Prostate gland (tissue), 2 donors: ENCODE data around the gene SDC1. TPM values are rescaled to one million over a fixed set of nuclear protein-coding genes. Genes with fewer than 3 reads are reported as not detected.
"Not testable (repeated sequence)": the region's sequence is repeated elsewhere in the genome, so short reads cannot be mapped to it uniquely, and the experiment has no call there.

ENCODE experiments used
- DNase-seq: peaks from one replicate; pipeline ENCODE4 v3.0.0-alpha.2; 2019; ENCODE audit warnings: low spot score
- H3K27ac ChIP-seq, 2 donors: fragments of 200-600 bp; sonication (generic); 2 replicates each; pipeline ENCODE4 v1.5.1; 2017 to 2019
- H3K27me3 ChIP-seq: fragments of 200-600 bp; sonication (generic); replicated peaks from 2 replicates; pipeline ENCODE4 v1.5.1; 2019; ENCODE audit not compliant: insufficient read depth
- H3K36me3 ChIP-seq, 2 donors: fragments of 200-600 bp; sonication (generic); 1 replicate in 1 of 2; 2 replicates in 1 of 2; pipeline versions ENCODE4 v1.5.1 to v1.8.1; 2017 to 2019
- H3K4me1 ChIP-seq: fragments of 200-600 bp; sonication (generic); replicated peaks from 2 replicates; pipeline ENCODE4 v1.5.1; 2019
- H3K4me3 ChIP-seq, 2 donors: fragments of 200-600 bp; sonication (generic); 2 replicates each; pipeline ENCODE4 v1.5.1; 2017 to 2019
- H3K9me3 ChIP-seq: fragments of 200-600 bp; sonication (generic); 2 replicates; pipeline ENCODE4 v1.5.1; 2017
- POLR2A ChIP-seq: fragments of 450-650 bp; IDR thresholded peaks from one replicate; pipeline ENCODE4 v1.6.1; 2016; ENCODE audit warnings: antibody characterized with exemption, mild to moderate bottlenecking
- POLR2AphosphoS5 ChIP-seq: sonication (generic); formaldehyde crosslinking; IDR thresholded peaks from one replicate; pipeline ENCODE4 v1.6.1; 2017; ENCODE audit warnings: antibody characterized with exemption
- WGBS: methylation state at CpG from one replicate; pipeline ENCODE4 v1.1.5; 2018; 5-methylcytosine and 5-hydroxymethylcytosine counted together
- intact Hi-C: fragments of 100-400 bp; cut with DNase I; formaldehyde crosslinking; loops from one replicate; pipeline ENCODE4 v1.14.2; 2022
- total RNA-seq, 2 donors: library from RNA; depleted of rRNA; stranded (reverse); fragments of >200 nt; gene quantifications; one replicate each; pipeline ENCODE4 v1.1.0, GENCODE V29; 2016
- TF ChIP-seq, protein P1 (sequence below), 4 experiments: fragments of 200-600 bp in 2 of 4; fragments of 450-650 bp in 2 of 4; sonication (generic) in 2 of 4; IDR thresholded peaks; 1 replicate in 3 of 4; 2 replicates in 1 of 4; pipeline ENCODE4 v1.5.1; 2016 to 2019; ENCODE audit warnings: antibody characterized with exemption in 4 of 4, mild to moderate bottlenecking in 2 of 4, moderate library complexity in 2 of 4

SDC1 gene
- total RNA-seq, 2 donors from 2014 or later: 103 to 167 TPM

DNA sequence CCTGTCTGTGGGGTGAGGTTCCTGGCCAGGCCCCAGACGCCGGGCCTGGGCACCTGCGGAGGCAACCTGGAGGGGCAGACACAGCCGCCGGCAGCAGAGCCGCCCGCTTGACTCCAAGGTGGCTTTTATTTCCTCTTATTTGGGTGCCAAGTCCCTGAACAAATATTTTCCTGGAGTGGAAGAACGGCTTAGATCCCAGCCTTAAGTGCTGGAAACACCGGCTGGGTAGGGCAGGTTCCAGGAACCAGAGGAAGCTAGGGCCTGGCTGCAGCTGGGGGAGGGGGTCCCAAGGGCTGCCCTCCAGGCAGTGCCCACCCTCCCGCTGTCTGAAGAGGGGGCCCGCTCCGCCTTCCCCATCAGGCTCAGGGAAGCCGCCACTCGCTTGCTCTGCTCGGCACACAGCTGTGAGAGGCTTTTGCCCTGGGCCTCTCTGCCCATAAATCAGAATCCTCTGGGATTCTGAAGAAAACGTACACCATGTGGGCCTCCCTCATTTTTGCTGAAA is 28.2 kb downstream of the SDC1 start:
- Histone ChIP-seq H3K36me3 (no peaks in the 10 kb centered on the region), H3K9me3 (no peaks in the 10 kb centered on the region), H3K27me3 (no peaks in the 10 kb centered on the region), H3K4me1 (peaks cover 15% of the 10 kb centered on the region), H3K27ac (peak overlapping the region; percentile 67 to 77), H3K4me3 (no peak overlapping the region)
- peak; percentile 89 for TF ChIP-seq POLR2AphosphoS5
- no peak for TF ChIP-seq POLR2A
- intact Hi-C loops: no loop called here
- WGBS: 27% methylated on average over 16 of the region's 16 CpGs
- peak; percentile 83 for DNase-seq

DNA sequence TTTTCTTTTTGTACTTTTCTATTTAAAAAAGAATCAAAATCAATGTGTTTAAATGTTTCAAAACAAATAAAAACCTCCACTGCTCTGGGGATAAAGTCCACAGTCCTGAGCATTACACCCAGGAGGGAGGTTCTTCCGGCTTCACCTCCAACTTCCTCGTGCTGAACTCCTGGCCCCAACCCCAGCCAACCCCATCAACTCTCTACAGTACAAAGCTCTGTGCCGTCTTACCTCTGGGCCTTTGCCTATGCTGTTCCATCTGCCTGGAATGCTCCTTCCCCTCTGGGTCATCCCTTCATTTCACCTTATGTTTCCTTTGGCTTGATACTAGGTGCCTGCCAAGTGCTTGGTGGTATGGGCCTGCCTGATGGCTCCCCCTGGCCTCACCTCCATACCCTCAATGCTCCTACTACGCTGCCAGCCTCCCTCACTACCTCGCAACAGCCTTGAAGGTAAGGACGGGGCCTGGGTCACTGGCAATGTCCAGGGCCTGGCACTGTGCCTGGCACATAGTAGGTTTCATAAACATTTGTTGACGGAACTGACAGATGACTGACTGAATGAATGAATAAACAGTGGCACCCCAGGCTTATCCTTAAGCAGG is 28.8 kb downstream of the SDC1 start:
- TF ChIP-seq POLR2A: no peak
- Histone ChIP-seq H3K9me3 (no peaks in the 10 kb centered on the region), H3K27ac (peak overlapping the region; percentile 67 to 77), H3K36me3 (no peaks in the 10 kb centered on the region), H3K4me3 (no peak overlapping the region), H3K4me1 (peaks cover 15% of the 10 kb centered on the region), H3K27me3 (no peaks in the 10 kb centered on the region)
- intact Hi-C loops: no loop called here
- WGBS: 55% methylated on average over 7 of the region's 7 CpGs
- DNase-seq: no peak

DNA sequence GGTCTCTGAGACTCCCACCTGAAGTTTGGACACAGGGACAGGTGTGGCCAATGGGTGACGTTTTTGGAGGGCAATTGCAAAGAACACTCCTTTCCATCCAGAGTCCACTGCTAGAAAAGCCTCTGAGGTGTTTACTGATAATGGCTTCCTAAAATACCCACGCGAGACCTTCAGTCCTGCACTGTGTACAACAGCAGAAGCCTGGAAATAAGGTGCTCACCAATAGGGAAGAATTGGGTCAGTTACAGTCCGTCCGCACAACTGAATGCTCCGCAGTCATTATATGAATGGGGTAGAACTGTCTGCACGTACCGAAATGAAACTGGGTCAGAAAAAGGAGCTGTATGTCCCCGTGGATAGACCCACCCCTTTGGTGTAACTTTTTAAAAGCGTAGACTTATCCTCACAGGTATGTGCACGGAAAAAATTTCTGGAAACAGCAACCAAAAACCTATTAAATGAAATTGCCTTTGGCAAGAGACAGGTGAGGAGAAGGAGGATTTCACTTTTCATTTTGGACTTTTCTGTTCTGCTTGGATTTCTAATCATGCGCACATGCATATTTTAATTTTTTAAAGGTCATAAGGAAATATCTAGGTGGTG is 29.4 kb downstream of the SDC1 start:
- Histone ChIP-seq H3K27me3 (no peaks in the 10 kb centered on the region), H3K27ac (peak overlapping the region in 1 of 2 donors; percentile 77), H3K9me3 (no peaks in the 10 kb centered on the region), H3K4me3 (no peak overlapping the region), H3K4me1 (peaks cover 15% of the 10 kb centered on the region), H3K36me3 (no peaks in the 10 kb centered on the region)
- intact Hi-C loops: no loop called here
- WGBS: 65% methylated on average over 12 of the region's 12 CpGs
- TF ChIP-seq, protein P1, sequence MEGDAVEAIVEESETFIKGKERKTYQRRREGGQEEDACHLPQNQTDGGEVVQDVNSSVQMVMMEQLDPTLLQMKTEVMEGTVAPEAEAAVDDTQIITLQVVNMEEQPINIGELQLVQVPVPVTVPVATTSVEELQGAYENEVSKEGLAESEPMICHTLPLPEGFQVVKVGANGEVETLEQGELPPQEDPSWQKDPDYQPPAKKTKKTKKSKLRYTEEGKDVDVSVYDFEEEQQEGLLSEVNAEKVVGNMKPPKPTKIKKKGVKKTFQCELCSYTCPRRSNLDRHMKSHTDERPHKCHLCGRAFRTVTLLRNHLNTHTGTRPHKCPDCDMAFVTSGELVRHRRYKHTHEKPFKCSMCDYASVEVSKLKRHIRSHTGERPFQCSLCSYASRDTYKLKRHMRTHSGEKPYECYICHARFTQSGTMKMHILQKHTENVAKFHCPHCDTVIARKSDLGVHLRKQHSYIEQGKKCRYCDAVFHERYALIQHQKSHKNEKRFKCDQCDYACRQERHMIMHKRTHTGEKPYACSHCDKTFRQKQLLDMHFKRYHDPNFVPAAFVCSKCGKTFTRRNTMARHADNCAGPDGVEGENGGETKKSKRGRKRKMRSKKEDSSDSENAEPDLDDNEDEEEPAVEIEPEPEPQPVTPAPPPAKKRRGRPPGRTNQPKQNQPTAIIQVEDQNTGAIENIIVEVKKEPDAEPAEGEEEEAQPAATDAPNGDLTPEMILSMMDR (IDR thresholded peaks at IDR 0.05): no peak
- TF ChIP-seq POLR2A: no peak
- peak; percentile 4 for TF ChIP-seq POLR2AphosphoS5
- DNase-seq: no peak

DNA sequence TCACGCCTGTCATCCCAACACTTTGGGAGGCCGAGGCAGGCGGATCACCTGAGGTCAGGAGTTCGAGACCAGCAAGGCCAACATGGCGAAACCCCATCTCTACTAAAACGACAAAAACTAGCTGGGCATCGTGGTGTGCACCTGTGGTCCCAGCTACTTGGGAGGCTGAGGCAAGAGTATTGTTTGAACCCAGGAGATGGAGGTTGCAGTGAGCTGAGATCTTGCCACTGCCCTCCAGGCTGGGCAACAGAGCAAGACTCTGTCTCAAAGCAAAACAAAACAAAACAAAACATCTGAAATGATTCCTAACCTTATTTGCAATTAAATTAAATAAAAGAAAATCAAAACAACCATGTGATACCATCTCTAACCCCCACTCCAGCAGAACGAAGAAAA is 29.9 kb downstream of the SDC1 start:
- H3K36me3 ChIP-seq, DNase-seq, intact Hi-C loops, H3K4me3 ChIP-seq, H3K27ac ChIP-seq, H3K27me3 ChIP-seq, H3K9me3 ChIP-seq: not testable (repeated sequence)
- peaks cover 15% of the 10 kb centered on the region for H3K4me1 ChIP-seq
- 87% methylated on average over 8 of the region's 8 CpGs for WGBS

DNA sequence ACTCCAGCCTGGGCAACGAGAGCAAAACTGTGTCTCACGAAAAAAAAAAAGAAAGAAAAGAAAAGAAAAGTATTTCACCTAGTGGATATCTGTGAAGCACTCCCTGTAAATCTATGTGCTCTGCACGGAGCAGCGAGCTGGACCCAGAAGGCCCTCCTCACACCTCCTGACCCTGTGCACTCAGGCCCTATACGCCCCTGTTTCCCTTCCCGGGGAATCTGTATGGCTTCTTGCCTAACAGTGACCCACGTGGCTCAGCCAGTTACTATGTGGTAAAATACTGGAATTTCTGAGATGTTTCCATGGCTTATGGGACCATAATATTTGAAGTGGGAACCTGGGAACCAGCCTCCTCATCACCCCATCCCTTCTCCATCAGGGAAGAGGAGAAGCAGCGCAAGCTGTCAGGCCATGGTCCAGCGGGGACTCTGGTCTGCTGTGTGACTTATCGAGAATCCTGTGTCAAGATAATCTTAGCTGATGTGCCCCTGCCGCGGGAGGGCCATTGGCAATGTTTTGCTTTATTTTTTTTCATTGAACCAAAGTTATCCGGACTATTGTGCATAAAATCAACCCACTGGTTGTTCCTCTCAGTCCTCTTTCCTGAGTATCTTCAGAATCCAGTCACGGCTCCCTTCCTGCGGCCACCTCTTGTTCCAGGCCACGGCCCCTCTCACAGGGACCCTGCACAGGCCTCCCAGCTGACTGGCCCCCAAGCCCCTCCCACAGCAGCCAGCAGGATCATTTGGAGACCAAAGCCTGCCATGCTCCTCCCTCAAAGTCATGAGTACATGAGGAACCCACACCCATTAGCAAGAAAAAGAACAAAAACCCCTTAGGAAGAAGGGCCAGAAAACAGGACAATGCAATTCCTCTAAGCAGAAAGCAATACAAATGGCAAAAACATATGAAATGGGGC is 30.6 kb downstream of the SDC1 start:
- Histone ChIP-seq H3K36me3 (no peaks in the 10 kb centered on the region), H3K27ac (no peak overlapping the region), H3K4me1 (peaks cover 15% of the 10 kb centered on the region), H3K4me3 (no peak overlapping the region), H3K9me3 (no peaks in the 10 kb centered on the region), H3K27me3 (no peaks in the 10 kb centered on the region)
- TF ChIP-seq, protein P1 (IDR thresholded peaks at IDR 0.05): no peak
- TF ChIP-seq POLR2AphosphoS5 (no peak), POLR2A (no peak)
- DNase-seq: no peak
- intact Hi-C loops: no loop called here
- WGBS: 81% methylated on average over 16 of the region's 16 CpGs

DNA sequence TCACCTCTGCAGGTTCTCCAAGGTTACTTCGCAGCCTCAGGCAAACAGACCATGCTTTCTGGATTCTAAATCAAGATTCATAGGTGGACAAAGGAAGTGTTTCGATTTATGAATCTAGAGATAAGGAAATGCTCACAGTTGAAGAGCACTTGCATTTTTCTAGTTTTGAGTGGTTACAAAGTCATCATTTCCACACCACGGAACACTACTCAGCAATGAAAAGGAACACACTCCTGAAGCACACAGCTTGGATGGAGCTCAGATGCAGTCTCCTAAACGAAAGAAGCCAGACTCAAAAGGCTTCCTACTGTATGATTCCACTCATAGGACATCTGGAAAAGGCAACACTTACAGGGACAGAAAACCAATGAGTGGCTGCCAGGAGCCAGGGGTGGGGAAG is 31.7 kb downstream of the SDC1 start:
- no peak for DNase-seq
- H3K4me1 ChIP-seq: peaks cover 8% of the 10 kb centered on the region
- WGBS: 93% methylated on average over 4 of the region's 4 CpGs

More for the DNA sequence above, 31.7 kb downstream of the SDC1 start:
- no peaks in the 10 kb centered on the region for H3K27me3 ChIP-seq
- intact Hi-C loops: no loop called here
- no peak overlapping the region for H3K4me3 ChIP-seq
- no peak overlapping the region for H3K27ac ChIP-seq
- H3K36me3 ChIP-seq: no peaks in the 10 kb centered on the region
- no peaks in the 10 kb centered on the region for H3K9me3 ChIP-seq
- TF ChIP-seq POLR2A: no peak
